Measurements from ENCODE around the gene SETD7.

DNA sequence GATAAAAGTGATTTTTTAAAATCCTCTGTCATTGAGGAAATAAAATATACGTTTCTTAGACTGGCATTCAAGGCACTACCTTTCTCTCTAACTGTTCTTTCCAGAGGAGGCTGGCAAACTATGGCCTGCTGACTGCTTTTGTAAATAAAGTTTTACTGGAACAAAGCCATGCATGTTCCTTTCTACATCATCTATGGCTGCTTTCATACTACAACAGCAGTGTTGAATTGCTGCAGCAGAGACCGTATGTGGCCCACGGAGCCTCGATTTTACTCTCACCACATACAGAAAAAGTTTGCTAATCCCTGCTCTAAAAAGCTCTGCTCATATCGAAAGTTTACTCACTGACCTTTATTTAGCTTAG, 20.2 kb downstream of the SETD7 start:
- TF ChIP-seq, protein P1, sequence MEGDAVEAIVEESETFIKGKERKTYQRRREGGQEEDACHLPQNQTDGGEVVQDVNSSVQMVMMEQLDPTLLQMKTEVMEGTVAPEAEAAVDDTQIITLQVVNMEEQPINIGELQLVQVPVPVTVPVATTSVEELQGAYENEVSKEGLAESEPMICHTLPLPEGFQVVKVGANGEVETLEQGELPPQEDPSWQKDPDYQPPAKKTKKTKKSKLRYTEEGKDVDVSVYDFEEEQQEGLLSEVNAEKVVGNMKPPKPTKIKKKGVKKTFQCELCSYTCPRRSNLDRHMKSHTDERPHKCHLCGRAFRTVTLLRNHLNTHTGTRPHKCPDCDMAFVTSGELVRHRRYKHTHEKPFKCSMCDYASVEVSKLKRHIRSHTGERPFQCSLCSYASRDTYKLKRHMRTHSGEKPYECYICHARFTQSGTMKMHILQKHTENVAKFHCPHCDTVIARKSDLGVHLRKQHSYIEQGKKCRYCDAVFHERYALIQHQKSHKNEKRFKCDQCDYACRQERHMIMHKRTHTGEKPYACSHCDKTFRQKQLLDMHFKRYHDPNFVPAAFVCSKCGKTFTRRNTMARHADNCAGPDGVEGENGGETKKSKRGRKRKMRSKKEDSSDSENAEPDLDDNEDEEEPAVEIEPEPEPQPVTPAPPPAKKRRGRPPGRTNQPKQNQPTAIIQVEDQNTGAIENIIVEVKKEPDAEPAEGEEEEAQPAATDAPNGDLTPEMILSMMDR (IDR thresholded peaks at IDR 0.05) = no peak
- TF ChIP-seq EZH2 (IDR thresholded peaks at IDR 0.05; ENCODE audit: borderline replicate concordance, insufficient read depth, low read depth, low read length, poor library complexity, severe bottlenecking) = no peak

All from B cell (primary cell).